Testis (tissue), 2 donors: ENCODE data around the gene MT3.

Source experiments
- CTCF ChIP-seq, 3 experiments: fragments of 450-650 bp in 2 of 3; fragments of 200-600 bp in 1 of 3; sonication (generic) in 1 of 3; IDR thresholded peaks; one replicate each; pipeline ENCODE4 v1.5.1; 2016 to 2019; ENCODE audit warnings: antibody characterized with exemption in 3 of 3, mild to moderate bottlenecking in 2 of 3, moderate library complexity in 1 of 3
- POLR2A ChIP-seq: fragments of 450-650 bp; IDR thresholded peaks from one replicate; pipeline ENCODE4 v1.6.1; 2017; ENCODE audit warnings: antibody characterized with exemption, mild to moderate bottlenecking, moderate library complexity

- TF ChIP-seq CTCF (IDR thresholded peaks at IDR 0.05) (no peak), POLR2A (no peak)
These were observed 40.2 kb upstream of the MT3 start for GRCh38 chr16:56549161-56549560.
